Hematopoietic multipotent progenitor cell treated with erythropoietin and hydrocortisone succinate and interleukin-3 and kit ligand, for 17 days (in vitro differentiated cells): ENCODE measurements around the gene SORCS2.

Source experiments
- DNase-seq: peaks from one replicate; pipeline ENCODE4 v3.0.0-alpha.2; 2015; ENCODE audit warnings: low spot score

Gene SORCS2

DNA sequence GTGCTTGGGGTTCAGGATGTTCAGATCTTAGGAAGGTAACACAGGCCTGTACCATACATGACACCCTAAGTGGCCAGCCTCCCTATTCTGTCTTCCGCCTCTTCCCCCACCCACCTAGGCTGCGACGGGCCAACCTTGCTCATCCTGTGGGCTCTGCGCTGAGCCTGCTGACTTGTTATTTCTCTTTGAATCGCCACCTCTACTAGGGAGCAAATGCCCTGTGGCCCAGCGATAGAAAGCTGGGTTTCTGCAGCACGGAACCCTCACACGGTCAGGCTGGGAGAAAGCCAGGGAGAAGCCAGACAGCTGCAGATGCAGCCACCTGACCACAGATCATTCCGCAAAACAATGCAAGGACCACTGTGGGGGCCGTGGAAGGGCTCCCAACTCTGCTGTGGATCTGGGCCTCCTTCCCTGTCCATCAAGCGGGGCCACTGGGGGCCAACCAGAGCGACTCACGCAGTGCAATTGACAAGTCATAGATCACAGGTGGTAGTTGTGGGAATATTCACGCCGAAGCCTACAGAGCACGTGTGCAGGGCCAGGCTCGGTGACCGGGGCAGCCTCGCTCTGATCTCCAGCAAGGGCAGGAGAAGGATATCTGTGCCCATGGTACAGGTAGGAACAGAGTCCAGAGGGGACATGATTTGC, 519.8 kb downstream of the SORCS2 start:
- DNase-seq: no peak

- no peak for DNase-seq
Measured at GRCh38 chr4:7713757-7714156, 521.4 kb downstream of the SORCS2 start.

GRCh38 chr4:7714176-7714575, 521.8 kb downstream of the SORCS2 start:
- no peak for DNase-seq

GRCh38 chr4:7714738-7715137, 522.4 kb downstream of the SORCS2 start:
- DNase-seq: no peak

GRCh38 chr4:7715271-7716009, 523.1 kb downstream of the SORCS2 start:
- DNase-seq: no peak

DNA sequence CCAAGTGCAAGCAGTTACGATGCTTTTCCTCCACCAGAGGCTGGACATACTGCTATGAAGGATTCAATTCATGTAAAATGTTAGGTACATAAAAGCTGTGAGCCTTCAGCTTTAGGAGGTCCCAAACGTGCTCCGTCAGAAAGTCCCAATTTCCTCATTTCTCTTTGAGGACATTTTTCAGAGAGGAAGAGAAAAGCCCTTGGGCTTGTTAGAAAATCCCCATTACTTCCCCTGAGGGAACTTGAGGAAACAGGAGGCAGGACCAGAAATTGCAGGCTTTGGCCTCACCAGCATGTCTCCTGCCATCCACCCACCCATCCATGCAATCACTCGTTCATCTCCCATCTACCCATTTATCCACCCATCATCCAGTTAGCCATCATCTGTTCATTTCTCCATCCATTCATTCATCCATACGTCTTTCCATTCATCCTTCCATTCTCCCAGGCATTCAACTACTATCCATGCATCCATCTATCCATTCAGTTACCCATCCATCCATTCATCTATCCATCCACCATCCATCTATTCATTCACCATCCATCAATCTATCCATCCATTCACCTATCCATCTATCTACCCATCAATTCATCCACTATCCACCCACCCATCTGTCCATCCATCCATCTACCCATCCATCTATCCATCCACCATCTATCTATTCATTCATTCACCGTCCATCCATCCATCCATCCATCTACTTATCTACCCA, 523.8 kb downstream of the SORCS2 start:
- DNase-seq: no peak

DNA sequence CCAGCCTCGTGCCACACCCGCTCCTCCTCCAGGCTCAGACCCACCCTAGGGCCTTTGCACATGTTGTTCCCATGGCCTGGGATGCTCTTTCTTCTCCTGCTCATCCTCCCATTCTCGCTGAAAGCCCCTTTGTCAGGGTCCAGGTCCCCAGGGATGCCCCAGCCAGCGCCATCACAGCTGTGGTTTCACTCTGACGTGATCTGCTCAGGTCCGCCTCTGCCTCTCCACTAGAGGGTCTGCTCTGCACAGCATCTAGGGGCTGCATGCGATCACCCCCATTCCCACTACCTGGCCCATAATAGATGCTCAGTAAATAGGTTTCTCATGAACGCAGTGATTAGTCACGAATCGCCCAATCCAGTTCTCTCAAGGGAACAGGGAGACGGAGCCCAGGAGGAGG, 524.8 kb downstream of the SORCS2 start:
- no peak for DNase-seq

GRCh38 chr4:7717946-7718490, 525.7 kb downstream of the SORCS2 start:
- no peak for DNase-seq

DNA sequence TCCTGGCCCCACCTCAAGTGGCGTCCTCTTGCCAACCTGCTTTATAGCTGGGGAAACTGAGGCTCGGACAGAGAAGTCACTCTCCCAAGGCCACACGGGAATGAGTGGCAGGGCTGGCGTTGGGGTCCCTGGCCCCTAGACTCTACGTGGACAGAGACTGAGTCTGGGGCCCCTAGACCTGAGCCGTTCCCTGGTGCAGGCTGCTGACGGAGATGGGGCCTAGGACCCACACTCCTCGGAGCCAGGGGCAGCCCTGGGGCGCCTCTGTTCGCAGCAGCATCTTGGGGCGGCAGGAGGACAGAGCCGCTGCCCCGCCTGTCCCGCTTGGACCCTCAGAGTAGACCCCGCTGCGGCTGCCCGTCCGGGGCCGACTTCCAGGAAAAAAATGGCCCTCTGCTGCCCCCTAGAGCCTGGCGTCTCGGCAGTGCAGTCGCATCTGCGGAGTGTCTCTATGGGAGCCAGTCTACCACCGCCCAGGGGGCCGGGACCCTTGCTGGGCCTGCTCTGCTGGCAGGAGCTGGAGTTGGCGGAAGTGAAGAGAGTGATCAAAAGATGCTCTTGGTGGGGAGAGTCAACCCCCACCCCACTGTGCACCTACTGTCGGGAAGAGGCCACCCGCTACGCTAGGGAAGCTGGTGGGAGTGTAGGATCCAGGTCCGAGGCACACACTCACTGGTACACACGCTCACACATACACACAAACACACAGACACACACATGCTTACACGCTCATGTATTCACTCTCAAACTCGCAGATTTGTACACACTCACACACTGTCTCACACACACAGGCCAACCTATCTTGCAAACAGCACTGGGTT, 527.2 kb downstream of the SORCS2 start:
- no peak for DNase-seq

- DNase-seq: no peak
Measured at GRCh38 chr4:7721984-7722551, 529.7 kb downstream of the SORCS2 start.

- DNase-seq: no peak
Measured at GRCh38 chr4:7722766-7723387, 530.5 kb downstream of the SORCS2 start.

DNA sequence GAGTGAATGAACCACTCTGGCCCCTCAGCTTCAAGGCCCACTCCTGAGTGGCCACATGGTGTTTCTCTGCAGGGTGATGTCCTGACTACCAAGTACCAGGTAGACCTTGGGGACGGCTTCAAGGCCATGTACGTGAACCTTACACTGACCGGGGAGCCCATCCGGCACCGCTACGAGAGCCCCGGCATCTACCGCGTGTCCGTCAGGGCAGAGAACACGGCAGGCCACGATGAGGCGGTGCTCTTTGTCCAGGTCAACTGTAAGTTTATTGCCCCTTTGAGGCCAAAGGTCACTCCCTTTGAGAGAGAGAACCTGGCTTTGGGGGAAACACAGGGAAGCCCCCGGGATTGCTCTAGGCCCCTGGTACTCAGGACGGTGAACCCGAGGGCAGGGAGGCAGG, 531.3 kb downstream of the SORCS2 start:
- DNase-seq: no peak

DNA sequence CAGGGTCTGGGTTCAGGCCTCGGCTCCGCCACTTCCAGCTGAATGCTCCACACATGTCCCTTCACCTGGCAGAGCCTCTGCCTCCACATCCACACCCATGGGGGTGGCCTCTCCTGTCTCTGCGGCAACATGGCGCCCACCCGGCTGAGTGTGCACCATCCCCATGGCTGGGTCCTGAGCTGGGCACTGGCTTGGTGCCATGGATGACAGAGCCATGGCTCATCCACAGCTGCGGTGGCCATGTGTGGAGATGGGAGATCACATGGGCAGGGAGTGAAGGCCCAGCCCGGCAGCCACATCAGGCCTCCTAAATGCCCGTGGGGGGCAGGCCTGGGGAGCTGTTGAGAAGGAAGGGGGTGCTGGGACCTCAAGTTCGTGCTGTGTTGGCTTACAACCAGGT, 533.6 kb downstream of the SORCS2 start:
- no peak for DNase-seq

- DNase-seq: no peak
Measured at GRCh38 chr4:7726665-7727413, 534.5 kb downstream of the SORCS2 start.

GRCh38 chr4:7727749-7728148, 535.4 kb downstream of the SORCS2 start:
- DNase-seq: no peak

- DNase-seq: no peak
Measured at GRCh38 chr4:7731437-7731836, 539.1 kb downstream of the SORCS2 start.

GRCh38 chr4:7732263-7732662, 539.9 kb downstream of the SORCS2 start:
- no peak for DNase-seq

GRCh38 chr4:7733201-7733600, 540.9 kb downstream of the SORCS2 start:
- DNase-seq: no peak

- DNase-seq: no peak
Measured at GRCh38 chr4:7733801-7734650, 541.7 kb downstream of the SORCS2 start.
